Forelimb muscle (tissue), 1 donor: ENCODE measurements around the gene PSMC3. TPM values are rescaled to one million over a fixed set of nuclear protein-coding genes. Genes with fewer than 3 reads are reported as not detected.

Experiments
- DNase-seq: peaks from one replicate; pipeline ENCODE4 v3.0.0-alpha.2; 2013; ENCODE audit warnings: low read depth
- polyA plus RNA-seq: library from polyadenylated mRNA; unstranded; fragments of 120-200 nt; gene quantifications from one replicate; pipeline ENCODE4 v1.2.1, GENCODE V29; 2013; ENCODE audit not compliant: insufficient read length

PSMC3 gene
- polyA plus RNA-seq, 1 donor: 123 TPM

DNA sequence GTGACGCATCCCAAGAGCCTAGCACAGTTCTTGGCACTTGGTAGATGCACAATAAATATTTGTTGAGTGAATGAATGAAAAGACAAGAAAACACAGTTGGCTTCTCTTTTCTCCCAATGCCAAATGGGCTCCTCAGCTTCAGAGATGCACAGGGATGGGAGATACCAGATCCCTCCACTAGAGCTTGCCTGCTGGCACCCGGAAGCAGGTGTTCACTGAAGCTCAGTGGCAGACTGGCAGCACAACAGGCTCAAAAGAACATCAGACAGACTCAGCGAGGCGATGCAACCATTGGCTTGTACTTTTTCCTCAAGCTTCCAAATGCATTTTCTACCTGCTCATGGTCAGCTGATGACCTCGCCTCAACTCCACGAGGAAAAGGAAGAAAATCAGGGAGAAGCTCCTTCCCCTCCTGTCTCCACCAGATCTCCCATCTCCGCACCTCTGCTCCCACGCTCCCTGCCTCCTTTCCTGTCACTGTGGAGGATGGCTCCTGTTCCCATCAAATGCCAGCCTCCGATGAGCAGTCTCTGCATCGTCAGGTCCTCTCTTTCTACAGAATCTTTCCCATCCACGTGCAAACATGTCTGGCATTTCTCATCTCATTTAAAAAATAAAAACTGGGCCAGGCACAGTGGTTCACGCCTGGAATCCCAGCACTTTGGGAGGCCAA lies 16.9 kb upstream of the PSMC3 start:
- DNase-seq: no peak

GRCh38 chr11:47442514-47442913 lies 16.3 kb upstream of the PSMC3 start:
- no peak for DNase-seq

DNA sequence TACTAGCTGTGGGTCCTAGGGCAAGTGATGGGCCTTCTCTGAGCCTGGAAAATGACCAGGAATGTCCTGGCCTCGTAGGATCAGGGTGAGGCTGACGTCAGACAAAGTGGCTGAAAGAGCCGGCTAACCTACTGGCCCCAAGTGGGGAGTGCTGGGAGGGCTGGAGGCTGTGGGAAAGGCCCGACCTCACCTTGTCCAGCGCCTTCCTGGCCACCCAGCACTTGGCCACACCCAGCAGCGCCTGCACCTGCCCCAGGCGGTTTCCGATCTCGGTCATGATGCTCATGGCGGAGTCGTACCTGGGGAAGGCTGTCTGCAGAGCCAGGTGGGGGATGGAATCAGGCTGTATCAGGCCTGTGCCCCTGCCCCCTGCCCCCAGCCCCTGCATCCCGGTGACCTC lies 15.2 kb upstream of the PSMC3 start:
- DNase-seq: no peak

GRCh38 chr11:47440054-47440476 lies 13.8 kb upstream of the PSMC3 start:
- DNase-seq: no peak

- DNase-seq: no peak
These were observed 12.5 kb upstream of the PSMC3 start for GRCh38 chr11:47438721-47439120.

DNA sequence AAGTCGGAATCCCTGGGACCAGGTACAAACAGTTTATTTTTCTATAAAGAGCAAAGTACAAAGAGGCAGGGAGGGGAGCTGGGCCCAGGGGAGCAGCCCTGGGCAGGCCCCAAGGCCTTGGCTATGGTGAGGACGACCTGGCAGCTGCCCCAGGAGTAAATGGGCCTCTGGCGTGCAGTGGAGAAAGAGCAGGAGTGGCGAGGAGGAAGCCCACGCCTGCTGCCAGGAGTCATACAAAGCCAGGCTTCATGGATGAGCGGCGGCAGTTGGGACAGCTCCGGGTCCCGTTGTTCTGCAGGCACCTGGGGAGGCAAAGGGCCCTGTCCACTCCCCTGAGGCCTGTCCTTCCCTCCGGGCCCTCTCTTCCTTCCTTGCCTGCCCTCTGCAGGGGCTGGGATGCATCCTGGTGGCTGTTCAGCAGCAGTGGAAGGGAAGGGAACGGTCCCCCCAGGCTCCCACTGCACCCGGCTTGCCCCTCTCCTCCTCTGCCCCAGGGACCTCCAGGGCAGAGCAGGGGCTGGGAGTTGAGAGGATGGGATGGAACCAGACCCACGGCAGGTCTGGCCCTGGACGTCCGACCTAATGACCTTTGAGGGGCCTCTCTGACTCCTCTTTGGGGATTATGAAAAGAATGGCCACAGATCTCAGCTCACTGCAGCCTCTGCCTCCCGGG lies 11.6 kb upstream of the PSMC3 start:
- DNase-seq: no peak

GRCh38 chr11:47437218-47437745 lies 11.0 kb upstream of the PSMC3 start:
- DNase-seq: no peak

- DNase-seq: no peak
These were observed 10.5 kb upstream of the PSMC3 start for GRCh38 chr11:47436726-47437125.

DNA sequence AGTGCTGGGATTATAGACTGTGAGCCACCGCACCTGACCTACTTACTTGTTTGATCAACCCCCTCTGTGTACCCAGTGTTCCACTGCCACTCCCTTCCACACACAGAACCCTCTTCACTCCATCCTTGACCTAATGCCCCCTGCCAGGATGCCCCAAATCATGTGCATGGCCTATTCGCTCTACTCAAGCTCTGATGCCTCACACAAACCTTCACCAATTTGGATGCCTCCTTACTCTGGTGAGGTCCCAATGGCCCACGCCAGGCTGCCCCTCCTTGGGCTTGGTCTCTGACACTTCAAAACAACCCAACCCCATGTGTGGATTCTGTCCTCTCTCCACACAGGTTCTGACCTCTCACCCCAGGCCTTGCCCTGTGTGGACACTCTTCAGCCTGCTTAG lies 9.4 kb upstream of the PSMC3 start:
- DNase-seq: no peak

- no peak for DNase-seq
These were observed 8.0 kb upstream of the PSMC3 start for GRCh38 chr11:47434011-47434786.

DNA sequence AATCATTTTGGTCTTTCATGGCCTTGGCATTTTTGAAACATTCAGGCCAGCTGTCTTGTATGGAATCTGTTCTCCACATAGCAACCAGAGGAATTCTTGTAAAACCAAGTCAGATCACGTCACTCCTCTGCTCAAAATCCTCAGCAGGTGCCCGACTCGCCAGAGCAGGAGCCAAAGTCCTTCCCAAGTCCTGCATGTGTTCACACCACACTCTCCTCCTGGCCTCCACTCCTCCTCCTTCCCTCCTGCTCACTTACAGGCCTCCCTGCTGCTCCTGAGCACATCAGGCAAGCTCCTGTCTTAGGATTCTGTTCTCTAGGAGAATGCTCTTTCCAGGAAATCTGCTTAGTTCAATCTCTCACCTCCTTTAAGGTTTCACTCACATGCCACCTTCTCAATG lies 6.9 kb upstream of the PSMC3 start:
- no peak for DNase-seq

- DNase-seq: no peak
These were observed 5.3 kb upstream of the PSMC3 start for GRCh38 chr11:47431356-47432083.

DNA sequence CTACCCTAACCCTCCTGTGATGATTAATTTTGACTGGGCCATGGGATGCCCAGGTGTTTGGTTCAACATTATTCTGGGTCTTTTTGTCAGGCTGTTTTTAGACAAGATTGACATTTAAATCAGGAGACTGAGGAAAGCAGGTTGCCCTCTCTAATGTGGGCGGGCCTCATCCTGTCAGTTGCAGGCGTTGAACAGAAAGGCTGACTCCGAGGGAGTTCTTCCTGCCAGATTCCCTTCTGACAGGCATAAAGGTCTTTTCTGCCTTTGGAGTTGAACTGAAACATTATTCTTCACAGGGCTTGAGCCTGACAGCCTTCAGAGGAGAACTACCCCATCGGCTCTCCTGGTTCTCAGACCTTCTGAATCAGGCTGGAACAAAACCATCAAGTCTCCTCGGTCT lies 4.3 kb upstream of the PSMC3 start:
- DNase-seq: no peak

DNA sequence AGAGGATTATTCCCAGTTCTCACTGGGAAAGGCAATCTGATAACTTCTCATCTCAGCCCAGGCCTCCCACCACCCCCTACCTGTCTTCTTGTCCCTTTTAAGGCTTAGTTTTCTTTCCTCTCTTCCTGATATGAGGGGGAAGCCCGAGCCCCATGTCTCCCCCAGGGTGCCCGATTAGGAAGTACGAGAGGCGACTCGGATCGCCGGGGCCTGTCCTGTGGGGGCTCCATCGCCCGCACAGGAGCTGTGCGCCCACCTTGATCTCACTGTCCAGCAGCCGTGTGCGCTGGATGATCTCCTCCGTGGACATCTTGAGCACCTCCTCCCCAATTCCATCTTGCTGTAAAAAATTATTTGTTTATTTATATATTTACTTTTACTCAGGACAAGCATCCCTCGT lies 628 bp downstream of the PSMC3 start:
- no peak for DNase-seq

DNA sequence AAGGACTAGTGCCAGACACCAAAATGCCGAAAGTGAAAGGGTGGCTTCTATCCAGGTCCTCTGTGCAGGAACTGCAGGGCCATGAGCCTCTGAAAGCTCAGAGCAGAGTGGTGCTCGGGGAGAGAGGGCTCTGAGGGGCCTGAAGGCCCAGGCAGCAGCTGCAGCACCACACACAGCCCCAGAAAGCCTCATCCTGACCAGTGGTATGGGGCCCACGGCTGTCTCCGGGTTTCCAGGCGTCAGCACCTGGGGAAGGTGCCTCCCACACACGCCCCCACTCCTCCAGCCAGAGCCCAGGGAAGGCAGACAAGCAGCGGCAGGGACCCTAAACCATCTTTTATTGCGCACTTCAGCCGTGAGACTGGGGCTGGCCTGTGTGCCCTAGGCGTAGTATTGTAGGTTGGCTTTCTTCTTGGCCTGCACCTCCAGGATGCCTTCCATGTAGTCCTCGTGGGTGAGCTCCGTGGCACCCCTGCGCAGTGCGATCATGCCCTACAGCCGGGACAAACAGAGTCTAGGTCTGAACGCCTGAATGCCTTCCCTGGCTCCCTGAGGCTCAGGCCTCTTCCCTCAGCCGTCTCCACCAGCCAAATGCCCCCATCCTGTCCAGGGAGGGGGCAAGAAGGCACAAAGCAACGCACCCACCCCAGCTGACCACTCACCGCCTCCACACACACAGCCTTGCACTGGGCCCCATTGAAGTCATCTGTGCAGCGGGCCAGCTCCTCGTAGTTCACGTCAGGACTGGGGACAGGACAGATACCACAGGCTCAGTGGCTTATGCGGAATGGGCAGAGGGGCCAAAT lies 7.6 kb downstream of the PSMC3 start:
- no peak for DNase-seq

- no peak for DNase-seq
These were observed 8.5 kb downstream of the PSMC3 start for GRCh38 chr11:47417712-47418111.

DNA sequence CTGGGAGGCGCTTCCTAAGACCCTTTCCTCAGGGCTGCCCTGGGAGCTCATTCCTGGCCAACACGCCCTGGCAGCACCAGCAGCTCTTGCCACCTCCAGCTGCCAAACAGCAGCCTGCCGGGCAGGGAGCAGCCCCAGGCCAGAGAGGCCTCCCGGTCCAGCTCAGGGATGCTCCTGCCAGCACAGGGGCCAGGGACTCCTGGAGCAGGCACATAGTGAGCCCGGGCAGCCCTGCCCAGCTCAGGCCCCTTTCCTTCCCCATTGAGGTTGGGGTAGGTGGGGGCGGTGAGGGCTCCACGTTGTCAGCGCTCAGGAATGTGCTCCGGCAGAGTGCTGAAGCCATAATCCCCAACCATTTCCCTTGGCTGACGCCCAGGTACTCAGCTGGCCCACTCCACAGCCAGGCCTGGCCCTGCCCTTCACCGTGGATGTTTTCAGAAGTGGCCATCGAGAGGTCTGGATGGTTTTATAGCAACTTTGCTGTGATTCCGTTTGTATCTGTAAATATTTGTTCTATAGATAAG lies 10.2 kb downstream of the PSMC3 start:
- no peak for DNase-seq

DNA sequence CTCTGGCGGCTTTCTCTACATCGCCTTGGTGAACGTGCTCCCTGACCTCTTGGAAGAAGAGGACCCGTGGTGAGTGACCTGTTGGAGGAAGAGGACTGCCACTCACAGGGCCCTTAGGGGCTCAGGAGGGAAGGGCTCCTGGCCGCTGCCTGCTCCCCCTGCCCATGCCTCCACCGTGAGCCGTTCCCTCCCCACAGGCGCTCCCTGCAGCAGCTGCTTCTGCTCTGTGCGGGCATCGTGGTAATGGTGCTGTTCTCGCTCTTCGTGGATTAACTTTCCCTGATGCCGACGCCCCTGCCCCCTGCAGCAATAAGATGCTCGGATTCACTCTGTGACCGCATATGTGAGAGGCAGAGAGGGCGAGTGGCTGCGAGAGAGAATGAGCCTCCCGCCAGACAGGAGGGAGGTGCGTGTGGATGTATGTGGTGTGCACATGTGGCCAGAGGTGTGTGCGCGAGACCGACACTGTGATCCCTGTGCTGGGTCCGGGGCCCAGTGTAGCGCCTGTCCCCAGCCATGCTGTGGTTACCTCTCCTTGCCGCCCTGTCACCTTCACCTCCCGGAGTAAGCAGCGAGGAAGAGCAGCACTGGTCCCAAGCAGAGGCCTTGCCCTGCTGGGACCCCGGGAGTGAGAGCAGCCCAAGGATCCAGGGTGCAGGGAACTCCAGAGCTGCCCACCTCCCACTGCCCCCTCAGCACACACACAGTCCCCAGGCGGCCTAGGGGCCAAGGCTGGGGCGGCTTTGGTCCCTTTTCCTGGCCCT lies 11.0 kb downstream of the PSMC3 start:
- no peak for DNase-seq

GRCh38 chr11:47414685-47415070 lies 11.6 kb downstream of the PSMC3 start:
- no peak for DNase-seq
